Amniotic stem cell (primary cell): Measurements from ENCODE around the gene RAB7B.
"Not testable (repeated sequence)": the region's sequence is repeated elsewhere in the genome, so short reads cannot be mapped to it uniquely, and the experiment has no call there.

Experiments
- DNase-seq: peaks from one replicate; lab custom pipeline; 2025; lab: John Stamatoyannopoulos, UW

The RAB7B gene

DNA sequence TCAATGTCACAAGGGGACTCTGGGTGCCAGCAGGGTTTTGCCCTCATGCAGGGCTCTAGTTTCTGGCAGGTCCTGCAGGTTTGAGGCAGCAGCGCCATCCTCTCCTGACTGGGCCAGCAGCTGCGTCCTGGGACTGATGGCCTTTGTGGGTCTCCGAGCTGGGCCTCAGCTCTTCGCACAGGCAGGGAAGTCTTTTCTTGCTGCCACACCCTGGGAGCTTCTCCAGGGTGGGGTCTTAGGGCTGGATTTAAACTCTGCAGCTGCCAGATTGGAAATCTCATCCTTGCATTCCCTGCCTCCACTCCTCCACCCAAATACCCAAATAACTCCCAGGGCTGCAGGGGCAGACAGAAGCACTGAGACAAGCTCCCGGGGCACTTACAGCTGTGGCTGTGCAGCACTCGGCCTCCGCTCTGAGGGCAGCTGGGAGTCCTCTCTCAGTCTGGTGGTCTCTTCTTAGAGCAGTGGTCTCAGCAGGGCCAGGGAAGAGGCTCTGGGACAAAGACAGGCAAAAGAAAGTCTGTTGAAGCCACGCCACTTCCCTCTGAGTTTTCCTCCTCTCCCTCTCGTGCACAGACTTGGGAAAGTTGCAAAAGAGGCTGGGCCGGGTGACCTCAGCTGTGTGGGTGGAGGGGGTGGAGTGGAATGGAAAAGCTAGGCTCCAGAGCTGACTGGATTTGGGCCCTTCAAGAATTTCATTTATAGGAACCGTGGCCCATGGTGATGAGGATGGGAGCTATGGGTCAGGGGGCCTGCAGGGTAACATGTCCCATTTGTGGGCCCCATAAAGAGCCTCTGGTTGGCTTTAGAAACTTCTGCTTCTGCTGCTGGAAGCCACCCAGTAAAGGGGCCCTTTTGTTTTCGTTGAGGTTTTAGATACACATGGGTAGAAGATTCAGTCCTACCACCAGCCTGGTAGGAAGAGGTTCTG lies at the start of gene RAB7B:
RAB7B (minus strand) TSS at position 525 of the 931 bp plus-strand sequence. CDS start 9,260 bp downstream, outside the sequence.
- DNase-seq = peak; percentile 46

- DNase-seq = not testable (repeated sequence)
Observed at GRCh38 chr1:206052231-206052865, 49.2 kb upstream of the RAB7B start.

DNA sequence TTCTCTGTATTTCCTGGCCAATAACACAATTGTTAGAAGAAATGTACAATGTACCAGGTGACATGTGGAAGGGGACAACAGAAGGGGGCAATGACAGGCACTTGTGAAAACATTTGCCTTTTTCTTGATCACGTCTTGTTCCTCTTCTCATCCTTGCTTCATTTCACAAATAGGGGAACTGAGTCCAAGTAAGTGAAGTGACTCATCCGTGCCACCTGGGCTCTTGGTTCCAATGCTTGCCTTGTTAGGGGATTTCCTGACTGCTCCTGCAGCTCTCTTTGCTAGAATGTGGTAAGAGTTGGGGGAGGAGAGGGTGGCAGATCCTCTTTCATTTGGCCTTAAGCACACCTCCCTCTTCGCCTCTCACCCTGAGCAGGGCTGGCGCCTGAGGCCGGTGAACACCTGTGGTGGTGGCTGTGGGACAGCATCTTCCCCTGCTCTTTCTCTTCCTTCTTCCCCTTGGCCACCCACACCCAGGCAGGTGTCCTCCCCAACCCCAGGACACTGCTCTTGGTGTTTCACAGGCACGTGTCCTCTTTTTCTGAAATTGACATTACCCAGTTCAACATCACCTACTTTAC lies 47.5 kb upstream of the RAB7B start:
- DNase-seq = no peak

DNA sequence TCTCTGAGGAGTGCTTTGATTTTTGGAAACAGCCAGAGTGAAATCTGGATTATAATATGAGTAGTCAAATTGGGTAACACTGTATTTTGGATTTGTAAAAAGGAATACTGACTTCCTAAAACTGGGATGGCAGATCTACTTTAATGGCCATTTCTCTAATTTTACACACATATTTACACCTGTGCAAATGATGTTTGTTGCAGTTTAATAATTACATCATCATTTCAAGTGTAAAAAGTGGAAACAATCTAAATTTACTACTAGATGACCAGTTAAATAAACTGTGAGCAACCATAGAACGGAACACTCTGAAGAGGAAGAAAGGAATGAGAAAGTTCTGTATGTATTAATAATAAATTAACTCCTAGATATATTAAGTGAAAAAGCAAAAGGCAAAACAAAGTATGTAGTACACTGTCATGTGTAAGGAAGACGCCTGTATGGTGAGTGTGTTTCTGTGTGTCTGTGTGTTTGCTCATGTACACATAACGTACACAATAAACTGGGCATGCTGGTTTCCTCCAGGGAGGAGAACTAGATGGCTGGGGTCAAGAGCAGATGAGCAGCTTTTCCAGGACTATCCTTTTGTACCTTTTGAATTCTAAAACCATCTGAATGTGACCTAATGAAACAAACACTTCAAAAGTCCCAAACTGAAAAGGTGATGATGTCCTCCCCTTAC lies 46.9 kb upstream of the RAB7B start:
- DNase-seq = no peak

DNA sequence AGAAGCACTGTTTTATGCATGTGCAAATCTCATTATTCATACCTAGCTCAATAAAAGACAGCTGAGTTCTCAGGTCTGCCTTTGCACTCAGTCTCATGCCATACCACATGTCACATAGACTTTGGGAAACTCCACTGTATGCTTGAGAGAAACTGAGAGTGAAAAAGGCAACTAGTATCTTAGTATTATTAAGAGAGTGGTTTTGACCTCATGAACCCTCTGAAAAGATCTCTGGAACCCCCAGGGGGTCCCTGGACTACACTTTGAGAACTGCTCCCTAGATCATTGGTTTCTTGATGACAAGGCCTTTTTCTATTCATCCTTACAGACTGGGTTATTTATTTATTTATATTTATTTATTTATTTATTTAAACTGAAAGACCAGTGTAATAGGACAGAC lies 46.1 kb upstream of the RAB7B start:
- no peak for DNase-seq

DNA sequence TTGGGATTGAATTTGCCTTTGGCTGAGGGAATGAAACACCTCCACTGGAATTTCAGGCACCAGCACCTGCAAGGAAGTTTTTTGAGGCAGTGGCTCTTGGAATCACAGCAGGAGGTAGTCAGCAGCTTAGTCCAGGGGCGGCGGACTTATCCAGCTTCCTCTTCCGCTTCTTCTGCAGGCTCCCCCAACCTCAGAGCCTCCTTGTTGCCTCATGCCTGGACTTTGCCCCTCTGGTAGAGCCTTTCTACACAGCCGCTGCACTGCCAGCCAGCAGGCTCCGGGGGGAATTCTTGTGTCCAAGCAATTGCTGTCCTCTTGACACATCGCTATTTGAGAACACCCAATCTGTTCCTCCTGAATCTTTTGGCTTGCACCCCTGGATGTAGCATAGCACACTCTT lies 45.4 kb upstream of the RAB7B start:
- no peak for DNase-seq

DNA sequence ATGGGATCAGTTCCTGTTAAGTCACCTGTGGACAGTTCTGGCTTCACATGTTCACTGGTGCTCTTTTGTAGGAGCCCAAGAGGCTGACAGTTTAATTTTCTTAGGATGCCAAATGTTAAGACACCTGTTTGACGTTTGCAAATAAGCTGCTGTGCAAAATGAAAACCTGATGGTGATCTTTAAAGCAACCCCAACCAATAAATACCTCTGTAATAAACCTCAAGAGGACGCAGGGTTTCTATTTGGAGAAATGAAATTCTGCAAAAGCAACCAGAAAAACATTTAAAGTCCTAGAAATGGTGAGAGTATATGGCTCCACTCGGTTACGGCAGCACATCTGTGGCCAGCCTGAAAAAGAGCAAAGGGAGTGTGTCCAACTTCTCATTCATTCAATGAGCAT lies 44.1 kb upstream of the RAB7B start:
- no peak for DNase-seq

DNA sequence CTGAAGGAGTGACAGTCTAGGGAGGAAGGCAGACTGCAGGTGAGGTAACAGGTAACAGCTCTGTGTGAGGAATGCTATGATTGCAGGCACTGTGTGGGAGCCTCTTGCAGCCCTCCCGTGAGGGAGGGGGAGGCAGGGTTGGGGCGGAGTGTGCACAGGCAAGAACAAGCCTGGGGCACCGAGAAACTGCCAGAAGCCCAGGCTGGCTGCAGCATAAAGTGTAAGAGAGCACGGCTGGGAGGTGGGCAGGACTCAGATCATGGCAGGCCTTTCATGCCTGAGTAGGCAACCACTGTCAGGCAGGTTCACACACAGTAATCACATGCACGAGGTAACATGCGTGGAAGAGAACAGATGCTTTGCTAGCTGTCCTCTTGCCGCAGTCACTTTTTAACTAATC lies 38.4 kb upstream of the RAB7B start:
- no peak for DNase-seq

- DNase-seq = no peak
Observed at GRCh38 chr1:206040328-206040727, 37.1 kb upstream of the RAB7B start.

- DNase-seq = no peak
Observed at GRCh38 chr1:206039046-206039973, 36.1 kb upstream of the RAB7B start.

GRCh38 chr1:206037581-206037980 lies 34.4 kb upstream of the RAB7B start:
- no peak for DNase-seq

DNA sequence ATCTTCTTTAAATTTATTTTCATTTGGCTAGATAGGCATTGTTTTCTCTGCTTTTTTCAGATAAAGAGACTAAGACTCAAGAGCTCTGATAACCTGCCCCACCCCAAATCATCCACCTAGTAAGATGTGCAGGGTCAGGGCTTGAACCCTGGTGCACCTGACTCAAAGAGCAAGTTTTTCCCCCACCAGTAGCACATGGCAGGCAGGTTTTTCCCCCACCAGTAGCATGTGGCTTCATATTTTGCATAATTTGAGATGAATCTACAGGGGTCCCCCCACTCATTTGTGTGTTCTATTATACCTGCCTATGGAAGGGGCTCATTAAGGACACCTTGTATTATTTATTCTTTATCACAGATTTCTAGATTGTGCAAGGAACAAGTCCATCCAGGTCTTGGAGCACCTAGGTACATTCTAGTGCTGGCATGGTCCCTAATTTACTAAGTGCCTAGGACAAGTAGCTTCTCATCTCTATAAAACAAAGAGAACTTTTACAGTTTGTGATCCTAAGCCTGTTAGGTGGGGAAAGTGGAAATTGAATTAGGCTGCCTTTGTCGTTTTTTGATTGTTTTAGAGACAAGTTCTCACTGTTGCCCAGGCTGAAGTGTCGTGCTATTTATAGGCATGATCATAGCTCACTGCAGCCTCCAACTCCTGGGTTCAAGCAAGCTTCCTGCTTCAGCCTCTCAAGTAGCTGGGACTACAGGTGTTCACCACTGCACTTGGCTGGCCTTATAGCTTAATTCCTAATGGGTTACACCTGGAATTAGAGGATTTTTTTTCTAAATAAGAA lies 33.7 kb upstream of the RAB7B start:
- DNase-seq = no peak

DNA sequence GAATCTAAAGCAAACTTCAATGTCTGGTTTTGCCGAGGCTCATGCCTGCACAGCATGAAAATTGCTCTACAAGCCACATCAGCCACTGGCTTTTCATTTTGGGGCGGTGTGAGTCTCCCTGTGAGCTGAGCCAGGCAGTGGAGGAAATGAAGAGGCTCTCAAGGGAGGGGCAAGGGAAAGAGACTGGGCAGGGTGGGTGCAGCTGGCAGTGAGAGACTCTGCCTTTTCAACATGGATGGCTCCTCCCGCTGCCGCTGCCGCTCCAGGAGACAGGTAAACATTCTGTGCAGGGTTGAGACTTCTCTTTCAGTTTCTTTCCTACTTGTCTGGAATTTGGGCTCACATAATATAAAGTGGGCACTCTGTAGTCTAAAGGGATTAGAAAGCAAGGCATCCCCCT lies 31.8 kb upstream of the RAB7B start:
- no peak for DNase-seq

DNA sequence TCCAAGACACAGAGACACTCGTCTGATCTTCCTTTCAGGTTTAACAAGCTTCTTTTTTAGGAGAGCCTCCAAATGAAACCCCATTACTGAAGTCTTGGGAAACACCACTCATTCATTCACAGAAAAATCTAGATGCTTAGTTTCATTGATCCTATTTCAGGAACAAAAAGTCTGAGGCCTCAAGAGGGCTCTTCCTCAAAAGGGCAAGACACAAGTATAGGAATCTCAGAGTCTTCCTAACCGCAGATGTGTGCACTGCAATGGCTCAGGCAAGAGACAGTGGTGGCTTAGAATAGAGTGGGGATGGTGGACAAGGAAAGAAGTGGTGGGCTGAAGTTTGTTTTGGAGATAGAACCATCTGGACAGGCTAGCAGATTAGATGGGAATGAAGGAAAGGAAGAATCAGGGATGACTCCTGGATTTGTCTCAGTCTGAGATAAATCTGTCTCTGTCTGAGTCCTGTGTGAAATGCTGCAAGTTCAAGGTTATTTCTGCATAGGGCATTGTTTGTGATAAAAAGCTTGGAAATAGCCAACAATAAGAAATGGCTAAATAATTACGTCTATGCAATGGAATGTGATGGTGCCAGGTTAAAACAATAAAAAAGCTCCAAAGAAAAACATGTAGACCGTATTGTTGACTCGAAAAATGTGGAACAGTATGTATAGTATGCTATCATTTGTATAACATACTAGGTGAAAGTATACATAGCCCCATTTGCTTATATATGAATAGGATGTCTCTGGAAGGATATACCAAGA lies 29.4 kb upstream of the RAB7B start:
- DNase-seq = no peak

DNA sequence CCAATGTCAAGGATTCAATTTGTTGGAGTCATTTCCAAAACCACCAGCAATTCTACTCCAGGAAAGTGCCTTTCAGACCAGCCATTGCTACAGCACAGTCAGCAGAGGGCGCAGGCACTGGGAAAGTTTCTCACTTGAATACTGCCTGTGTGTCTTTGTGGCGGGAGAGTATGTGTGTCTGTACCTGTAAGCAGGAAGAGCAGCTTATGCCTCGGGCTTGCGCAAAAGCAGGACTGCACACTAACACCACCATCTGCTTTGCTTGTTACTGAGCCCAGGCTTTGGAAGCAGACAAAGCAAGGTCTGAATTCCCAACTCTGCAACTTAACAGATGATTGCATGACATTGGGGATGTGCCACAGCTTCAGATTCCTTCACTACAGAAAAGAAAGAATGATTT lies 27.5 kb upstream of the RAB7B start:
- DNase-seq = peak; percentile 62

- no peak for DNase-seq
Observed at GRCh38 chr1:206030191-206030590, 27.0 kb upstream of the RAB7B start.

- DNase-seq = no peak
Observed at GRCh38 chr1:206029484-206029883, 26.3 kb upstream of the RAB7B start.

GRCh38 chr1:206025283-206025820 lies 22.2 kb upstream of the RAB7B start:
- no peak for DNase-seq

- DNase-seq = no peak
Observed at GRCh38 chr1:206023695-206024094, 20.5 kb upstream of the RAB7B start, which contains the start of gene CTSE. TSS of gene CTSE (minus strand) at chr1:206023895. CDS start at chr1:206023791, 104 bp downstream.
